H1 (cell line): ENCODE measurements around the gene DNAJC28. TPM values are rescaled to one million over a fixed set of nuclear protein-coding genes. Genes with fewer than 3 reads are reported as not detected.

Experiments used
- CTCF ChIA-PET: fragments of 300-600 bp; sonication (Branson Sonifier 250); formaldehyde crosslinking; loops from one replicate; lab custom pipeline; 2021; ENCODE audit not compliant: partially characterized antibody; lab: Charles Lee
- POLR2A ChIA-PET: fragments of 300-600 bp; sonication (Branson Sonifier 250); formaldehyde crosslinking; loops from one replicate; lab custom pipeline; 2021; ENCODE audit warnings: inconsistent platforms; ENCODE audit not compliant: partially characterized antibody; lab: Charles Lee
- DNase-seq, 2 experiments: peaks; one replicate each; pipeline versions ENCODE4 v3.0.0 to v3.0.0-alpha.2; 2010 to 2022; ENCODE audit warnings: low spot score in 2 of 2, low read depth in 1 of 2, mixed read lengths in 1 of 2
- FAIRE-seq: peaks from 2 replicates; lab custom pipeline; 2011; peaks lifted over from hg19 to GRCh38; lab: Jason Lieb, UNC
- H2AFZ ChIP-seq: 2 replicates; pipeline ENCODE4 v1.8.1; 2012; ENCODE audit warnings: low read length, inconsistent platforms
- H2AK5ac ChIP-seq: 2 replicates; pipeline ENCODE4 v1.6.1; 2013; ENCODE audit warnings: low read depth, low read length
- H2BK120ac ChIP-seq: replicated peaks from 2 replicates; pipeline ENCODE3; 2013; ENCODE audit warnings: low read depth, low read length, inconsistent platforms
- H2BK12ac ChIP-seq: 2 replicates; pipeline ENCODE4 v1.6.1; 2013; ENCODE audit warnings: low read depth, low read length
- H2BK15ac ChIP-seq: 2 replicates; pipeline ENCODE4 v1.6.1; 2013; ENCODE audit warnings: low read length
- H2BK20ac ChIP-seq: 2 replicates; pipeline ENCODE4 v1.6.1; 2013; ENCODE audit warnings: low read length
- H2BK5ac ChIP-seq: 2 replicates; pipeline ENCODE4 v1.6.1; 2013; ENCODE audit warnings: low read depth, low read length
- H3K14ac ChIP-seq: 2 replicates; pipeline ENCODE4 v1.6.1; 2013; ENCODE audit warnings: inconsistent platforms; ENCODE audit not compliant: insufficient read length
- H3K18ac ChIP-seq: 2 replicates; pipeline ENCODE4 v1.6.1; 2013; ENCODE audit warnings: low read length; ENCODE audit errors: extremely low read depth
- H3K23ac ChIP-seq: 2 replicates; pipeline ENCODE4 v1.6.1; 2013; ENCODE audit warnings: inconsistent platforms; ENCODE audit not compliant: insufficient read length
- H3K23me2 ChIP-seq: 2 replicates; pipeline ENCODE4 v1.6.1; 2013; ENCODE audit warnings: low read depth, low read length
- H3K27ac ChIP-seq: 2 replicates; pipeline ENCODE4 v1.6.1; 2011; ENCODE audit warnings: low read depth, low read length, inconsistent platforms
- H3K27me3 ChIP-seq, 4 experiments: replicated peaks in 1 of 4; 1 replicate in 1 of 4; 2 replicates in 3 of 4; pipeline versions ENCODE4 v1.6.1 to v1.8.1; 2011 to 2013; ENCODE audit warnings: low read length in 3 of 4, mild to moderate bottlenecking in 3 of 4, inconsistent platforms in 2 of 4, mixed read lengths in 2 of 4, moderate library complexity in 1 of 4; ENCODE audit not compliant: control insufficient read depth in 3 of 4, insufficient read depth in 3 of 4; ENCODE audit errors: extremely low read depth in 1 of 4
- H3K36me3 ChIP-seq, 4 experiments: 2 replicates each; pipeline versions ENCODE4 v1.6.1 to v1.8.1; 2011 to 2013; ENCODE audit warnings: mild to moderate bottlenecking in 4 of 4, low read length in 3 of 4, moderate library complexity in 2 of 4, control low read depth in 1 of 4, inconsistent platforms in 1 of 4; ENCODE audit not compliant: insufficient read depth in 4 of 4, control insufficient read depth in 2 of 4
- H3K4ac ChIP-seq: replicated peaks from 2 replicates; pipeline ENCODE3; 2013; ENCODE audit warnings: low read length, low read depth, mixed read lengths, inconsistent platforms; ENCODE audit not compliant: insufficient read length
- H3K4me1 ChIP-seq, 4 experiments: replicated peaks in 1 of 4; 1 replicate in 1 of 4; 2 replicates in 3 of 4; pipeline versions ENCODE4 v1.6.1 to v1.8.1; 2011 to 2013; ENCODE audit warnings: low read length in 3 of 4, inconsistent platforms in 2 of 4, mixed read lengths in 1 of 4; ENCODE audit not compliant: insufficient read depth in 4 of 4, control insufficient read depth in 3 of 4
- H3K4me2 ChIP-seq, 2 experiments: 2 replicates each; pipeline versions ENCODE4 v1.6.1 to v1.8.1; 2011 to 2013; ENCODE audit warnings: low read depth in 2 of 2, low read length in 2 of 2, control low read depth in 1 of 2, inconsistent platforms in 1 of 2, mild to moderate bottlenecking in 1 of 2; ENCODE audit not compliant: insufficient read depth in 1 of 2
- H3K4me3 ChIP-seq, 4 experiments: fragments of 200-600, 300-600 bp in 1 of 4; sonication (generic), shearing (Covaris generic), sonication (Bioruptor Twin) in 1 of 4; 2 replicates each; pipeline versions ENCODE4 v1.5.1 to v1.8.1; 2011 to 2016; ENCODE audit warnings: low read length in 4 of 4, low read depth in 3 of 4, control low read depth in 2 of 4, inconsistent platforms in 2 of 4, mild to moderate bottlenecking in 2 of 4, mixed read lengths in 1 of 4, moderate library complexity in 1 of 4; ENCODE audit not compliant: insufficient read depth in 2 of 4; ENCODE audit errors: extremely low read depth in 1 of 4
- H3K56ac ChIP-seq: replicated peaks from 2 replicates; pipeline ENCODE3; 2013; ENCODE audit warnings: low read depth, mild to moderate bottlenecking, mixed read lengths, low read length, inconsistent platforms; ENCODE audit not compliant: insufficient read length
- H3K79me1 ChIP-seq: 2 replicates; pipeline ENCODE4 v1.6.1; 2013; ENCODE audit warnings: low read depth, low read length, control low read depth
- H3K79me2 ChIP-seq, 2 experiments: 2 replicates each; pipeline versions ENCODE4 v1.6.1 to v1.8.1; 2012 to 2013; ENCODE audit warnings: low read length in 2 of 2, mild to moderate bottlenecking in 2 of 2, inconsistent platforms in 1 of 2; ENCODE audit not compliant: insufficient read depth in 2 of 2, control insufficient read depth in 1 of 2
- H3K9ac ChIP-seq, 4 experiments: replicated peaks in 1 of 4; 1 replicate in 1 of 4; 2 replicates in 3 of 4; pipeline versions ENCODE4 v1.6.1 to v1.8.1; 2011 to 2013; ENCODE audit warnings: low read depth in 3 of 4, low read length in 3 of 4, control low read depth in 2 of 4, mild to moderate bottlenecking in 2 of 4, moderate library complexity in 2 of 4, inconsistent platforms in 1 of 4; ENCODE audit errors: extremely low read depth in 1 of 4
- H3K9me3 ChIP-seq, 2 experiments: 2 replicates each; pipeline versions ENCODE4 v1.6.1 to v1.8.1; 2012 to 2013; ENCODE audit warnings: mild to moderate bottlenecking in 2 of 2, moderate library complexity in 2 of 2, control low read depth in 1 of 2, inconsistent platforms in 1 of 2, low read depth in 1 of 2, low read length in 1 of 2, mixed read lengths in 1 of 2; ENCODE audit not compliant: insufficient read depth in 2 of 2
- H4K20me1 ChIP-seq, 2 experiments: replicated peaks in 1 of 2; 2 replicates each; pipeline versions ENCODE3 to v1.8.1; 2011 to 2013; ENCODE audit warnings: inconsistent platforms in 2 of 2, low read length in 2 of 2, mild to moderate bottlenecking in 1 of 2; ENCODE audit not compliant: insufficient read depth in 2 of 2, control insufficient read depth in 1 of 2
- H4K5ac ChIP-seq: 2 replicates; pipeline ENCODE4 v1.6.1; 2013; ENCODE audit warnings: low read length, low read depth, mixed read lengths, inconsistent platforms; ENCODE audit not compliant: insufficient read length
- H4K8ac ChIP-seq: 2 replicates; pipeline ENCODE4 v1.8.0; 2013; ENCODE audit warnings: mild to moderate bottlenecking, moderate library complexity, low read length, inconsistent platforms; ENCODE audit not compliant: insufficient read depth; ENCODE audit errors: extremely low read depth
- H4K91ac ChIP-seq: replicated peaks from 2 replicates; pipeline ENCODE3; 2013; ENCODE audit warnings: low read length, mixed read lengths, inconsistent platforms; ENCODE audit not compliant: insufficient read length
- ASH2L ChIP-seq: fragments of 200-600, 300-600 bp; sonication (generic); IDR thresholded peaks from one replicate; pipeline ENCODE4 v1.7.1; 2017; ENCODE audit warnings: low read length
- ATF2 ChIP-seq: IDR thresholded peaks from 2 replicates; pipeline ENCODE4 v1.6.1; 2012; ENCODE audit warnings: low read length, inconsistent platforms
- HDAC6 ChIP-seq: IDR thresholded peaks from one replicate; pipeline ENCODE4 v1.7.1; 2012; ENCODE audit warnings: low read depth, mild to moderate bottlenecking, inconsistent platforms, low read length, moderate library complexity
- JUN ChIP-seq: IDR thresholded peaks from 2 replicates; pipeline ENCODE4 v1.6.1; 2011; ENCODE audit warnings: low read depth, mild to moderate bottlenecking, improper control_type of control experiment, low read length
- JUND ChIP-seq: IDR thresholded peaks from 2 replicates; pipeline ENCODE4 v1.6.1; 2011; ENCODE audit warnings: mild to moderate bottlenecking, improper control_type of control experiment, low read length
- NANOG ChIP-seq: IDR thresholded peaks from 2 replicates; pipeline ENCODE4 v1.6.1; 2011; ENCODE audit warnings: low read length, low read depth, mild to moderate bottlenecking, inconsistent platforms; ENCODE audit not compliant: insufficient read depth, poor library complexity, severe bottlenecking
- NRF1 ChIP-seq: IDR thresholded peaks from 2 replicates; pipeline ENCODE4 v1.6.1; 2011; ENCODE audit warnings: mild to moderate bottlenecking, low read depth, low read length, improper control_type of control experiment
- POU5F1 ChIP-seq: IDR thresholded peaks from 2 replicates; pipeline ENCODE4 v1.6.1; 2011; ENCODE audit warnings: low read depth, mild to moderate bottlenecking, low read length, moderate library complexity
- SRF ChIP-seq: IDR thresholded peaks from 2 replicates; pipeline ENCODE4 v1.6.1; 2011; ENCODE audit warnings: mild to moderate bottlenecking, low read depth, low read length, moderate library complexity
- WGBS, 2 experiments: shearing (Covaris generic) in 1 of 2; methylation state at CpG; one replicate each; pipeline versions ENCODE4 v1.1.6 to v1.1.7; 2013 to 2015; ENCODE audit warnings: low lambda C conversion rate in 2 of 2, mixed read lengths in 2 of 2, inconsistent platforms in 1 of 2, low coverage in 1 of 2, missing lambda C conversion rate in 1 of 2; ENCODE audit not compliant: insufficient replicate concordance in 2 of 2, insufficient coverage in 1 of 2, insufficient read length in 1 of 2; ENCODE audit errors: extremely low coverage in 1 of 2, missing lambda C conversion rate in 1 of 2; 5-methylcytosine and 5-hydroxymethylcytosine counted together
- polyA plus RNA-seq, 7 experiments: library from polyadenylated mRNA; depleted of rRNA in 3 of 7; stranded (reverse) in 5 of 7; unstranded in 2 of 7; fragments of >200 nt in 5 of 7; fragments of 200-250 nt in 2 of 7; gene quantifications; 1 replicate in 5 of 7; 2 replicates in 1 of 7; 4 replicates in 1 of 7; pipeline versions ENCODE4 v1.2.1 to v1.2.3, GENCODE V29; 2011 to 2013; ENCODE audit warnings: missing spikeins in 2 of 7, mixed read lengths in 2 of 7
- total RNA-seq: library from RNA; stranded (reverse); fragmentation: NEBNext Ultra II Directional; extraction: Animal tissue kit (Norgen Biotek cat#: 25700); gene quantifications from 2 replicates; pipeline ENCODE4 v1.2.1, GENCODE V29; 2021
- TF ChIP-seq, protein P1 (sequence below), 3 experiments: IDR thresholded peaks; 1 replicate in 2 of 3; 2 replicates in 1 of 3; pipeline versions ENCODE4 v1.5.1 to v1.6.1; 2011; ENCODE audit warnings: low read length in 3 of 3, mild to moderate bottlenecking in 3 of 3, inconsistent platforms in 2 of 3, low read depth in 1 of 3, moderate library complexity in 1 of 3; ENCODE audit not compliant: insufficient read depth in 1 of 3; ENCODE audit errors: control extremely low read depth in 1 of 3

DNAJC28 gene
- total and polyA plus RNA-seq, 2 of the 8 experiments (the other 6 are each of a cell fraction or from before 2014, with no cell fraction given) = 0.97 to 4.3 TPM

- no peak overlapping the region for H2BK20ac ChIP-seq
- POLR2A ChIA-PET = interaction anchor here (0.6 kb wide), 1 partner anchor 210 kb away, joined by 3 read pairs; no protein-coding TSS in a partner anchor
- H3K27ac ChIP-seq = no peak overlapping the region
- no peak overlapping the region for H2AK5ac ChIP-seq
- no peaks in the 10 kb centered on the region for H3K4me1 ChIP-seq
- H3K56ac ChIP-seq = no peak overlapping the region
- H2AFZ ChIP-seq = no peak overlapping the region
- no peaks in the 10 kb centered on the region for H3K79me2 ChIP-seq
- H2BK12ac ChIP-seq = no peak overlapping the region
- no peaks in the 10 kb centered on the region for H3K23me2 ChIP-seq
- H4K5ac ChIP-seq = no peak overlapping the region
- no peak for DNase-seq
- no peak overlapping the region for H3K4ac ChIP-seq
- no peaks in the 10 kb centered on the region for H3K79me1 ChIP-seq
- no peak overlapping the region for H3K14ac ChIP-seq
- H3K9me3 ChIP-seq = no peaks in the 10 kb centered on the region
- H2BK15ac ChIP-seq = no peak overlapping the region
- no peak overlapping the region for H3K4me2 ChIP-seq
- no peak overlapping the region for H2BK5ac ChIP-seq
- CTCF ChIA-PET = interaction anchor here (1.0 to 2.0 kb wide), 2 partner anchors 11 to 77 kb away, joined by 3 to 6 read pairs; no protein-coding TSS in a partner anchor
- no peak overlapping the region for H2BK120ac ChIP-seq
- no peak overlapping the region for H3K23ac ChIP-seq
- no peaks in the 10 kb centered on the region; a peak in 2 of 8 replicates for H3K36me3 ChIP-seq
- H4K8ac ChIP-seq = no peak overlapping the region
- H3K9ac ChIP-seq = no peak overlapping the region
- 90% methylated on average over 3 of the region's 3 CpGs; no CpG with 5 or more reads in 1 of the 2 experiments for WGBS, 2 experiments
- no peak overlapping the region for H3K18ac ChIP-seq
- no peak overlapping the region for H3K4me3 ChIP-seq
- H3K27me3 ChIP-seq = no peaks in the 10 kb centered on the region
- no peak for FAIRE-seq
- H4K20me1 ChIP-seq = no peaks in the 10 kb centered on the region
- no peak overlapping the region for H4K91ac ChIP-seq
- TF ChIP-seq JUND = no peak
- TF ChIP-seq, protein P1, sequence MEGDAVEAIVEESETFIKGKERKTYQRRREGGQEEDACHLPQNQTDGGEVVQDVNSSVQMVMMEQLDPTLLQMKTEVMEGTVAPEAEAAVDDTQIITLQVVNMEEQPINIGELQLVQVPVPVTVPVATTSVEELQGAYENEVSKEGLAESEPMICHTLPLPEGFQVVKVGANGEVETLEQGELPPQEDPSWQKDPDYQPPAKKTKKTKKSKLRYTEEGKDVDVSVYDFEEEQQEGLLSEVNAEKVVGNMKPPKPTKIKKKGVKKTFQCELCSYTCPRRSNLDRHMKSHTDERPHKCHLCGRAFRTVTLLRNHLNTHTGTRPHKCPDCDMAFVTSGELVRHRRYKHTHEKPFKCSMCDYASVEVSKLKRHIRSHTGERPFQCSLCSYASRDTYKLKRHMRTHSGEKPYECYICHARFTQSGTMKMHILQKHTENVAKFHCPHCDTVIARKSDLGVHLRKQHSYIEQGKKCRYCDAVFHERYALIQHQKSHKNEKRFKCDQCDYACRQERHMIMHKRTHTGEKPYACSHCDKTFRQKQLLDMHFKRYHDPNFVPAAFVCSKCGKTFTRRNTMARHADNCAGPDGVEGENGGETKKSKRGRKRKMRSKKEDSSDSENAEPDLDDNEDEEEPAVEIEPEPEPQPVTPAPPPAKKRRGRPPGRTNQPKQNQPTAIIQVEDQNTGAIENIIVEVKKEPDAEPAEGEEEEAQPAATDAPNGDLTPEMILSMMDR (IDR thresholded peaks at IDR 0.05; ENCODE audit: control extremely low read depth in 1 of 3, insufficient read depth in 1 of 3, low read depth in 1 of 3, low read length in 3 of 3) = no peak
- TF ChIP-seq HDAC6 = no peak
- TF ChIP-seq ATF2 = no peak
- TF ChIP-seq NRF1 = no peak
- no peak for TF ChIP-seq ASH2L
- no peak for TF ChIP-seq POU5F1
- TF ChIP-seq SRF = no peak
- no peak for TF ChIP-seq NANOG
- no peak for TF ChIP-seq JUN
Measured at GRCh38 chr21:33452362-33452761, 39.2 kb downstream of the DNAJC28 start.
